Karpas-422 (cell line): Measurements from ENCODE around the gene NRG3. TPM values are rescaled to one million over a fixed set of nuclear protein-coding genes. Genes with fewer than 3 reads are reported as not detected.
"Not testable (repeated sequence)": the region's sequence is repeated elsewhere in the genome, so short reads cannot be mapped to it uniquely, and the experiment has no call there.

Experiments
- DNase-seq: peaks from one replicate; pipeline ENCODE4 v3.0.0-alpha.2; 2015
- H2AFZ ChIP-seq: fragments of 200-600 bp; sonication (generic); 2 replicates; pipeline ENCODE4 v1.6.1; 2014; ENCODE audit warnings: antibody characterized with exemption, low read length, mixed read lengths
- H3K27ac ChIP-seq: fragments of 200-600 bp; sonication (generic); 2 replicates; pipeline ENCODE4 v1.5.1; 2014; ENCODE audit warnings: mild to moderate bottlenecking, low read length, moderate library complexity
- H3K27me3 ChIP-seq: fragments of 200-600 bp; sonication (generic); 2 replicates; pipeline ENCODE4 v1.6.1; 2014; ENCODE audit warnings: low read length, mixed read lengths
- H3K36me3 ChIP-seq: fragments of 200-600 bp; sonication (generic); 2 replicates; pipeline ENCODE4 v1.6.1; 2014; ENCODE audit warnings: low read length, mixed read lengths; ENCODE audit not compliant: insufficient read depth
- H3K4me1 ChIP-seq: fragments of 200-600 bp; sonication (generic); 2 replicates; pipeline ENCODE4 v1.6.1; 2014; ENCODE audit warnings: mild to moderate bottlenecking, low read length, mixed read lengths
- H3K4me2 ChIP-seq: fragments of 200-600 bp; sonication (generic); 2 replicates; pipeline ENCODE4 v1.6.1; 2014; ENCODE audit warnings: low read length, low read depth, mild to moderate bottlenecking; ENCODE audit not compliant: poor library complexity, severe bottlenecking
- H3K4me3 ChIP-seq: fragments of 200-600 bp; sonication (generic); 2 replicates; pipeline ENCODE4 v1.5.1; 2014; ENCODE audit warnings: mild to moderate bottlenecking, antibody characterized with exemption, low read length, mixed read lengths
- H3K79me2 ChIP-seq: fragments of 200-600 bp; sonication (generic); 2 replicates; pipeline ENCODE4 v1.6.1; 2014; ENCODE audit warnings: mild to moderate bottlenecking, low read length, mixed read lengths
- H3K9ac ChIP-seq: fragments of 200-600 bp; sonication (generic); 2 replicates; pipeline ENCODE4 v1.6.0; 2014; ENCODE audit warnings: low read length
- H3K9me2 ChIP-seq: fragments of 200-600 bp; sonication (generic), shearing (Covaris generic); replicated peaks from 2 replicates; pipeline ENCODE4 v1.6.0; 2014; ENCODE audit warnings: mild to moderate bottlenecking, low read length, moderate library complexity; ENCODE audit not compliant: insufficient read depth
- H3K9me3 ChIP-seq: fragments of 300-700, 200-600 bp; sonication (generic); 2 replicates; pipeline ENCODE4 v1.6.1; 2014; ENCODE audit warnings: low read length, mixed read lengths
- H4K20me1 ChIP-seq: fragments of 200-600 bp; sonication (generic); 2 replicates; pipeline ENCODE4 v1.6.1; 2014; ENCODE audit warnings: mild to moderate bottlenecking, antibody characterized with exemption, low read length, low read depth; ENCODE audit not compliant: insufficient read depth
- total RNA-seq: library from RNA; depleted of rRNA; stranded (reverse); fragments of >200 nt; shearing (Covaris generic); gene quantifications from 2 replicates; pipeline ENCODE4 v1.2.3, GENCODE V29; 2014; ENCODE audit warnings: low replicate concordance

Gene NRG3
- total RNA-seq, 1 experiment from 2014 or later, result not detected

GRCh38 chr10:82938331-82938730 lies 1063.3 kb downstream of the NRG3 start:
- Histone ChIP-seq H3K9me2 (no peaks in the 10 kb centered on the region), H3K4me1 (no peaks in the 10 kb centered on the region), H3K4me2 (no peak overlapping the region), H2AFZ (no peak overlapping the region), H4K20me1 (no peaks in the 10 kb centered on the region), H3K79me2 (no peaks in the 10 kb centered on the region), H3K27me3 (no peaks in the 10 kb centered on the region), H3K9ac (no peak overlapping the region), H3K4me3 (no peak overlapping the region), H3K9me3 (no peaks in the 10 kb centered on the region), H3K27ac (no peak overlapping the region), H3K36me3 (no peaks in the 10 kb centered on the region)
- no peak for DNase-seq

- Histone ChIP-seq H3K9ac (no peak overlapping the region), H3K79me2 (no peaks in the 10 kb centered on the region), H2AFZ (no peak overlapping the region), H3K27ac (no peak overlapping the region), H3K36me3 (no peaks in the 10 kb centered on the region), H3K4me2 (no peak overlapping the region), H3K4me3 (no peak overlapping the region), H3K27me3 (no peaks in the 10 kb centered on the region), H3K4me1 (no peaks in the 10 kb centered on the region), H4K20me1 (no peaks in the 10 kb centered on the region), H3K9me3 (no peaks in the 10 kb centered on the region), H3K9me2 (no peaks in the 10 kb centered on the region)
- no peak for DNase-seq
Observed at GRCh38 chr10:82942286-82943099, 1067.5 kb downstream of the NRG3 start.

- no peaks in the 10 kb centered on the region for H4K20me1 ChIP-seq
- no peak overlapping the region for H2AFZ ChIP-seq
- H3K4me2 ChIP-seq, result no peak overlapping the region
- H3K4me3 ChIP-seq, result no peak overlapping the region
- H3K27me3 ChIP-seq, result no peaks in the 10 kb centered on the region
- no peak overlapping the region for H3K9ac ChIP-seq
- no peaks in the 10 kb centered on the region for H3K4me1 ChIP-seq
- H3K9me2 ChIP-seq, result no peaks in the 10 kb centered on the region
- no peak overlapping the region for H3K27ac ChIP-seq
- no peaks in the 10 kb centered on the region for H3K79me2 ChIP-seq
- H3K9me3 ChIP-seq, result no peaks in the 10 kb centered on the region
- no peak for DNase-seq
- no peaks in the 10 kb centered on the region for H3K36me3 ChIP-seq
Observed at GRCh38 chr10:82943142-82943541, 1068.1 kb downstream of the NRG3 start.

GRCh38 chr10:82949816-82950575 lies 1075.0 kb downstream of the NRG3 start:
- Histone ChIP-seq H2AFZ (no peak overlapping the region), H3K9me3 (no peaks in the 10 kb centered on the region), H3K36me3 (no peaks in the 10 kb centered on the region), H3K79me2 (no peaks in the 10 kb centered on the region), H3K4me3 (no peak overlapping the region), H3K4me2 (no peak overlapping the region), H3K9me2 (no peaks in the 10 kb centered on the region), H3K27me3 (no peaks in the 10 kb centered on the region), H3K9ac (no peak overlapping the region), H4K20me1 (no peaks in the 10 kb centered on the region), H3K4me1 (no peaks in the 10 kb centered on the region), H3K27ac (no peak overlapping the region)
- no peak for DNase-seq

GRCh38 chr10:82953331-82953730 lies 1078.3 kb downstream of the NRG3 start:
- Histone ChIP-seq H3K4me3 (no peak overlapping the region), H2AFZ (no peak overlapping the region), H3K27me3 (no peaks in the 10 kb centered on the region), H4K20me1 (no peaks in the 10 kb centered on the region), H3K4me1 (no peaks in the 10 kb centered on the region), H3K9ac (no peak overlapping the region), H3K36me3 (no peaks in the 10 kb centered on the region), H3K79me2 (no peaks in the 10 kb centered on the region), H3K9me2 (no peaks in the 10 kb centered on the region), H3K27ac (no peak overlapping the region), H3K4me2 (no peak overlapping the region), H3K9me3 (no peaks in the 10 kb centered on the region)
- no peak for DNase-seq

GRCh38 chr10:82953909-82954308 lies 1078.9 kb downstream of the NRG3 start:
- Histone ChIP-seq H3K9me3 (no peaks in the 10 kb centered on the region), H3K4me2 (no peak overlapping the region), H3K9me2 (no peaks in the 10 kb centered on the region), H4K20me1 (no peaks in the 10 kb centered on the region), H3K9ac (no peak overlapping the region), H3K79me2 (no peaks in the 10 kb centered on the region), H3K4me3 (no peak overlapping the region), H3K36me3 (no peaks in the 10 kb centered on the region), H3K27ac (no peak overlapping the region), H2AFZ (no peak overlapping the region), H3K27me3 (no peaks in the 10 kb centered on the region), H3K4me1 (no peaks in the 10 kb centered on the region)
- no peak for DNase-seq

GRCh38 chr10:82960421-82961060 lies 1085.5 kb downstream of the NRG3 start:
- H3K4me1 ChIP-seq, DNase-seq, H3K4me3 ChIP-seq, H3K9me3 ChIP-seq, H3K4me2 ChIP-seq, H3K9me2 ChIP-seq, H3K27ac ChIP-seq, H2AFZ ChIP-seq, H3K79me2 ChIP-seq, H3K36me3 ChIP-seq, H3K27me3 ChIP-seq, H3K9ac ChIP-seq, H4K20me1 ChIP-seq: not testable (repeated sequence)

GRCh38 chr10:82961864-82962263 lies 1086.9 kb downstream of the NRG3 start:
- H3K9me3 ChIP-seq, result no peaks in the 10 kb centered on the region
- no peak overlapping the region for H3K4me3 ChIP-seq
- H3K27me3 ChIP-seq, result no peaks in the 10 kb centered on the region
- H3K36me3 ChIP-seq, result no peaks in the 10 kb centered on the region
- no peak overlapping the region for H3K27ac ChIP-seq
- H3K79me2 ChIP-seq, result no peaks in the 10 kb centered on the region
- no peak overlapping the region for H3K9ac ChIP-seq
- H4K20me1 ChIP-seq, result no peaks in the 10 kb centered on the region
- DNase-seq, result no peak
- no peaks in the 10 kb centered on the region for H3K9me2 ChIP-seq
- no peak overlapping the region for H3K4me2 ChIP-seq
- no peak overlapping the region for H2AFZ ChIP-seq
- no peaks in the 10 kb centered on the region for H3K4me1 ChIP-seq
